Fibroblast of lung (primary cell): ENCODE data around the gene GRIK5. TPM values are rescaled to one million over a fixed set of nuclear protein-coding genes. Genes with fewer than 3 reads are reported as not detected.
"Not testable (repeated sequence)": the region's sequence is repeated elsewhere in the genome, so short reads cannot be mapped to it uniquely, and the experiment has no call there.

Source experiments
- DNase-seq, 2 donors: peaks; one replicate each; pipeline versions ENCODE4 v3.0.0 to v3.0.0-alpha.2; 2010; ENCODE audit warnings: low read depth in 2 of 2
- H2AFZ ChIP-seq: 2 replicates; pipeline ENCODE4 v1.5.1; 2012; ENCODE audit warnings: low read length, control low read depth, inconsistent platforms
- H3K27ac ChIP-seq: 2 replicates; pipeline ENCODE4 v1.5.1; 2011; ENCODE audit warnings: low read length, control low read depth; ENCODE audit not compliant: insufficient read depth
- H3K27me3 ChIP-seq: 2 replicates; pipeline ENCODE4 v1.5.1; 2011; ENCODE audit warnings: mild to moderate bottlenecking, low read length; ENCODE audit not compliant: control insufficient read depth, insufficient read depth
- H3K36me3 ChIP-seq: 2 replicates; pipeline ENCODE4 v1.5.1; 2011; ENCODE audit warnings: low read length; ENCODE audit not compliant: control insufficient read depth, insufficient read depth
- H3K4me1 ChIP-seq: 2 replicates; pipeline ENCODE4 v1.5.1; 2011; ENCODE audit warnings: low read length; ENCODE audit not compliant: control insufficient read depth, insufficient read depth; ENCODE audit errors: extremely low read depth
- H3K4me2 ChIP-seq: 2 replicates; pipeline ENCODE4 v1.5.1; 2011; ENCODE audit warnings: low read length, control low read depth; ENCODE audit not compliant: insufficient read depth; ENCODE audit errors: extremely low read depth
- H3K4me3 ChIP-seq, 4 experiments: fragments of 200-600 bp in 1 of 4; sonication (generic) in 1 of 4; replicated peaks in 1 of 4; 2 replicates each; pipeline ENCODE4 v1.5.1; 2011 to 2016; ENCODE audit warnings: low read length in 4 of 4, low read depth in 3 of 4, mild to moderate bottlenecking in 3 of 4, control low read depth in 2 of 4, inconsistent platforms in 1 of 4, mixed read lengths in 1 of 4; ENCODE audit not compliant: insufficient read depth in 1 of 4; ENCODE audit errors: control extremely low read depth in 1 of 4
- H3K79me2 ChIP-seq: 2 replicates; pipeline ENCODE4 v1.5.1; 2012; ENCODE audit warnings: mild to moderate bottlenecking, low read length, inconsistent platforms; ENCODE audit not compliant: control insufficient read depth, insufficient read depth
- H3K9ac ChIP-seq: 2 replicates; pipeline ENCODE4 v1.5.1; 2011; ENCODE audit warnings: mild to moderate bottlenecking, low read length, control low read depth; ENCODE audit not compliant: insufficient read depth
- H3K9me3 ChIP-seq: 2 replicates; pipeline ENCODE4 v1.5.1; 2012; ENCODE audit warnings: low read depth, low read length; ENCODE audit not compliant: control insufficient read depth, insufficient read depth
- H4K20me1 ChIP-seq: 2 replicates; pipeline ENCODE4 v1.5.1; 2011; ENCODE audit warnings: low read length; ENCODE audit not compliant: control insufficient read depth, insufficient read depth; ENCODE audit errors: extremely low read depth
- EZH2 ChIP-seq: IDR thresholded peaks from 2 replicates; pipeline ENCODE4 v1.5.1; 2012; ENCODE audit warnings: low read length, control low read depth, mild to moderate bottlenecking; ENCODE audit errors: missing control alignments
- polyA plus RNA-seq, 2 donors: library from polyadenylated mRNA; depleted of rRNA in 1 of 2; stranded (reverse) in 1 of 2; unstranded in 1 of 2; fragments of >200 nt; gene quantifications; 2 replicates each; pipeline ENCODE4 v1.2.1, GENCODE V29; 2011 to 2012; ENCODE audit warnings: missing spikeins in 1 of 2
- total RNA-seq: library from RNA; depleted of rRNA; stranded (reverse); fragments of >200 nt; gene quantifications from 2 replicates; pipeline ENCODE4 v1.2.1, GENCODE V29; 2014
- TF ChIP-seq, protein P1 (sequence below), 2 donors: IDR thresholded peaks in 1 of 2; conservative IDR thresholded peaks in 1 of 2; 1 replicate in 1 of 2; 2 replicates in 1 of 2; pipeline ENCODE4 v1.5.1; 2011 to 2012; ENCODE audit warnings: low read length in 2 of 2, control low read depth in 1 of 2, inconsistent platforms in 1 of 2, low read depth in 1 of 2, mild to moderate bottlenecking in 1 of 2

GRIK5 gene
- total and polyA plus RNA-seq, 2 donors (not counting 1 experiment from before 2014, with no cell fraction given), result 0.03 to 3.5 TPM

DNA sequence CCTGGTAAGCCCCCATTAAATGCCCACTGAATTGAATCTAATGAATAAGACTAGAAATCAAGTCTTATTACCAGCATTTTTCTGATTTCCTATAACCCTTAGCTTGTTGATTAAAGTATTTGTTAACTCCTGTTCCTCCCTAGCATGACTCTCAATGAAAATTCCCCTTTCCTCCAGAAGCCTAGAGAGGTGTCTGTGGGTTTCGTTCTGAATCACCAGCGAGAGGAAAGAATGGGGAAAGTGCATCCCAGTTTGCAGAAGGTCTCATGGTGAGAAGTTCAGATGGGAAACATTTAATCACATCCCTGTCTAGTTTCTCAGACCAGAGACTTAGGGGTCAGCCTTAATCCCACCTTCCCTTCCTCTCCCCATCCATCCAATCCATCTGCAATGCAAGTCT is 35.4 kb upstream of the GRIK5 start:
- H3K4me3 ChIP-seq, result no peak overlapping the region
- TF ChIP-seq EZH2, result no peak
- TF ChIP-seq, protein P1, sequence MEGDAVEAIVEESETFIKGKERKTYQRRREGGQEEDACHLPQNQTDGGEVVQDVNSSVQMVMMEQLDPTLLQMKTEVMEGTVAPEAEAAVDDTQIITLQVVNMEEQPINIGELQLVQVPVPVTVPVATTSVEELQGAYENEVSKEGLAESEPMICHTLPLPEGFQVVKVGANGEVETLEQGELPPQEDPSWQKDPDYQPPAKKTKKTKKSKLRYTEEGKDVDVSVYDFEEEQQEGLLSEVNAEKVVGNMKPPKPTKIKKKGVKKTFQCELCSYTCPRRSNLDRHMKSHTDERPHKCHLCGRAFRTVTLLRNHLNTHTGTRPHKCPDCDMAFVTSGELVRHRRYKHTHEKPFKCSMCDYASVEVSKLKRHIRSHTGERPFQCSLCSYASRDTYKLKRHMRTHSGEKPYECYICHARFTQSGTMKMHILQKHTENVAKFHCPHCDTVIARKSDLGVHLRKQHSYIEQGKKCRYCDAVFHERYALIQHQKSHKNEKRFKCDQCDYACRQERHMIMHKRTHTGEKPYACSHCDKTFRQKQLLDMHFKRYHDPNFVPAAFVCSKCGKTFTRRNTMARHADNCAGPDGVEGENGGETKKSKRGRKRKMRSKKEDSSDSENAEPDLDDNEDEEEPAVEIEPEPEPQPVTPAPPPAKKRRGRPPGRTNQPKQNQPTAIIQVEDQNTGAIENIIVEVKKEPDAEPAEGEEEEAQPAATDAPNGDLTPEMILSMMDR (conservative IDR thresholded peaks at IDR 0.05 in 1 of 2, IDR thresholded peaks at IDR 0.05 in 1 of 2; ENCODE audit: low read depth in 1 of 2, low read length in 2 of 2), result no peak
- no peaks in the 10 kb centered on the region for H3K79me2 ChIP-seq
- no peaks in the 10 kb centered on the region for H3K36me3 ChIP-seq
- no peak overlapping the region for H3K4me2 ChIP-seq
- no peak overlapping the region for H3K9ac ChIP-seq
- H2AFZ ChIP-seq, result no peak overlapping the region
- no peaks in the 10 kb centered on the region for H3K27me3 ChIP-seq
- no peaks in the 10 kb centered on the region for H4K20me1 ChIP-seq
- H3K9me3 ChIP-seq, result no peaks in the 10 kb centered on the region
- peaks cover 3% of the 10 kb centered on the region for H3K4me1 ChIP-seq
- DNase-seq, result no peak
- H3K27ac ChIP-seq, result no peak overlapping the region

DNA sequence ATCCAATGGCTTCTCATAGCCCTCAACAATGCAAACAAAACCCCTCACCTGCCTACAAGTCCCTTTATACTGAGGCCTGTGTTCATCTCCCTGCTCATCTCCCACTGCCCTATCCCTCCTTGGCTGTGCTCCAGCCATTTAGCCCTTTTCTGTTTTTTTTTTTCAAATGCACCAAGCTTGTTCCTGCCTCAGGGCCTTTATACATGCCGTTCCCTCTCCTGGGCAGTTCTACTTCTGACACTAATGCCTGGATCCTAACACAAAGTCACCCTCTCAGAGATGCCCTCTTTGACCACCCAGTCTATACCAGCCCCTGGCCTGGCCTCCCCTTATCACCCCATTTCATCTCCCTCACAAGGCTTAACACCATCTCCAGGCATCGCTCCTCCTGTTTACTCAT is 32.9 kb upstream of the GRIK5 start:
- no peaks in the 10 kb centered on the region for H3K79me2 ChIP-seq
- no peaks in the 10 kb centered on the region for H3K36me3 ChIP-seq
- H3K4me3 ChIP-seq, result no peak overlapping the region
- DNase-seq, result no peak
- no peak overlapping the region for H2AFZ ChIP-seq
- no peak overlapping the region for H3K9ac ChIP-seq
- no peaks in the 10 kb centered on the region for H3K27me3 ChIP-seq
- H3K4me1 ChIP-seq, result no peaks in the 10 kb centered on the region
- no peak overlapping the region for H3K4me2 ChIP-seq
- no peaks in the 10 kb centered on the region for H3K9me3 ChIP-seq
- no peak overlapping the region for H3K27ac ChIP-seq
- no peak for TF ChIP-seq EZH2
- TF ChIP-seq, protein P1 (conservative IDR thresholded peaks at IDR 0.05 in 1 of 2, IDR thresholded peaks at IDR 0.05 in 1 of 2; ENCODE audit: low read depth in 1 of 2, low read length in 2 of 2), result no peak
- H4K20me1 ChIP-seq, result no peaks in the 10 kb centered on the region

DNA sequence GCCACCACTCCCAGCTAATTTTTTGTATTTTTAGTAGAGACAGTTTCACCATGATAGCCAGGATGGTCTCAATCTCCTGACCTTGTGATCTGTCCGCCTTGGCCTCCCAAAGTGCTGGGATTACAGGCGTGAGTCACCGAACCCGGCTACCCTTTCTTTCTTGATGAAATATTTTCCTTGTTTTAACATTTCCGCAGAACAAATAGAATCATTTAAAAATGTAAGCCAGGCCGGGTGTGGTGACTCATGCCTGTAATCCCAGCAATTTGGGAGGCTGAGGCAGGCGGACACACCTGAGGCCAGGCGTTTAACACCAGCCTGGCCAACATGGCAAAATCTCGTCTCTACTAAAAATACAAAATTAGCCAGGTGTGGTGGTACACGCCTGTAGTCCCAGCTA is 30.2 kb upstream of the GRIK5 start:
- not testable (repeated sequence) for H3K4me3 ChIP-seq, H3K27ac ChIP-seq, H3K79me2 ChIP-seq, H3K36me3 ChIP-seq, H3K4me1 ChIP-seq, H3K9me3 ChIP-seq, H3K9ac ChIP-seq, H2AFZ ChIP-seq, DNase-seq, H3K4me2 ChIP-seq, H3K27me3 ChIP-seq, H4K20me1 ChIP-seq
